ENCODE data around the gene KRT40. TPM values are rescaled to one million over a fixed set of nuclear protein-coding genes. Genes with fewer than 3 reads are reported as not detected.

KRT40 gene
- total RNA-seq, 4 donors from 2014 or later, result not detected

GRCh38 chr17:40937384-40937819 is 46.7 kb downstream of the KRT40 start, which contains the start of gene KRT23:
Gene KRT23, minus strand, starts transcription at chr17:40937646. Its CDS starts 1,043 bp downstream, at chr17:40936603.
- DNase-seq (no peak), ATAC-seq (no peak)
- H3K4me1 ChIP-seq, result peaks cover 0 to 6% of the 10 kb centered on the region in 2 donors
- in situ Hi-C loops (cut with MboI; ENCODE audit: low sequenced_read_pairs in 4 of 4), result no loop called here
- TF ChIP-seq POLR2A (IDR thresholded peaks at IDR 0.05) (no peak), CTCF (IDR thresholded peaks at IDR 0.05 in 4 of 5, conservative IDR thresholded peaks at IDR 0.05 in 1 of 5) (no peak)
- H3K9me3 ChIP-seq, result no peaks in the 10 kb centered on the region
- no peak within 1 kb of the TSS for H3K27ac ChIP-seq
- H3K27me3 ChIP-seq, result no peaks in the 10 kb centered on the region
- intact Hi-C loops (cut with DNase I; ENCODE audit: low total_unique reads), result no loop called here
- H3K36me3 ChIP-seq, result no peaks in the 10 kb centered on the region
- peak within 1 kb of the TSS in 2 of 4 donors; percentile 4 to 13 for H3K4me3 ChIP-seq

GRCh38 chr17:40936976-40937375 is 47.1 kb downstream of the KRT40 start:
- no peak for TF ChIP-seq POLR2A (IDR thresholded peaks at IDR 0.05)
- TF ChIP-seq CTCF (IDR thresholded peaks at IDR 0.05 in 4 of 5, conservative IDR thresholded peaks at IDR 0.05 in 1 of 5), result no peak
- H3K27ac ChIP-seq, result no peak overlapping the region
- H3K4me1 ChIP-seq, result peaks cover 0 to 6% of the 10 kb centered on the region in 2 donors
- intact Hi-C loops (cut with DNase I; ENCODE audit: low total_unique reads), result no loop called here
- no peaks in the 10 kb centered on the region for H3K27me3 ChIP-seq
- no peaks in the 10 kb centered on the region for H3K36me3 ChIP-seq
- H3K9me3 ChIP-seq, result no peaks in the 10 kb centered on the region
- ATAC-seq (no peak), DNase-seq (no peak)
- H3K4me3 ChIP-seq, result peak overlapping the region in 1 of 4 donors; percentile 4
- in situ Hi-C loops (cut with MboI; ENCODE audit: low sequenced_read_pairs in 4 of 4), result no loop called here

- no peaks in the 10 kb centered on the region for H3K27me3 ChIP-seq
- no peak for TF ChIP-seq POLR2A (IDR thresholded peaks at IDR 0.05)
- TF ChIP-seq CTCF (IDR thresholded peaks at IDR 0.05 in 4 of 5, conservative IDR thresholded peaks at IDR 0.05 in 1 of 5), result no peak
Measured at GRCh38 chr17:40936437-40936971, 47.6 kb downstream of the KRT40 start.

GRCh38 chr17:40935624-40936023 is 48.5 kb downstream of the KRT40 start:
- H3K4me3 ChIP-seq, result no peak overlapping the region
- H3K4me1 ChIP-seq, result peaks cover 0 to 6% of the 10 kb centered on the region in 2 donors
- no peak for TF ChIP-seq CTCF (IDR thresholded peaks at IDR 0.05 in 4 of 5, conservative IDR thresholded peaks at IDR 0.05 in 1 of 5)
- no peak for TF ChIP-seq POLR2A (IDR thresholded peaks at IDR 0.05)
- intact Hi-C loops (cut with DNase I; ENCODE audit: low total_unique reads), result no loop called here
- no peaks in the 10 kb centered on the region for H3K27me3 ChIP-seq
- in situ Hi-C loops (cut with MboI; ENCODE audit: low sequenced_read_pairs in 4 of 4), result no loop called here
- no peak for ATAC-seq
- H3K9me3 ChIP-seq, result no peaks in the 10 kb centered on the region
- no peak overlapping the region for H3K27ac ChIP-seq
- DNase-seq, result no peak
- H3K36me3 ChIP-seq, result no peaks in the 10 kb centered on the region

More at GRCh38 chr17:40936437-40936971, 47.6 kb downstream of the KRT40 start:
- Histone ChIP-seq H3K4me3 (no peak overlapping the region), H3K36me3 (no peaks in the 10 kb centered on the region), H3K4me1 (peaks cover 0 to 6% of the 10 kb centered on the region in 2 donors), H3K9me3 (no peaks in the 10 kb centered on the region), H3K27ac (no peak overlapping the region)
- ATAC-seq (no peak), DNase-seq (no peak)
- in situ Hi-C loops (cut with MboI; ENCODE audit: low sequenced_read_pairs in 4 of 4), result no loop called here
- intact Hi-C loops (cut with DNase I; ENCODE audit: low total_unique reads), result no loop called here

GRCh38 chr17:40932608-40933007 is 51.5 kb downstream of the KRT40 start:
- DNase-seq, result no peak
- no peaks in the 10 kb centered on the region for H3K9me3 ChIP-seq
- TF ChIP-seq POLR2A (IDR thresholded peaks at IDR 0.05) (no peak), CTCF (IDR thresholded peaks at IDR 0.05 in 4 of 5, conservative IDR thresholded peaks at IDR 0.05 in 1 of 5) (no peak)
- ATAC-seq, result no peak
- H3K4me1 ChIP-seq, result peaks cover 0 to 6% of the 10 kb centered on the region in 2 donors
- no peaks in the 10 kb centered on the region for H3K27me3 ChIP-seq
- in situ Hi-C loops (cut with MboI; ENCODE audit: low sequenced_read_pairs in 4 of 4), result no loop called here
- intact Hi-C loops (cut with DNase I; ENCODE audit: low total_unique reads), result no loop called here
- H3K4me3 ChIP-seq, result no peak overlapping the region
- no peaks in the 10 kb centered on the region for H3K36me3 ChIP-seq
- H3K27ac ChIP-seq, result no peak overlapping the region

Data from gastrocnemius medialis (tissue), 4 donors.